Transverse colon (tissue), 4 donors: ENCODE measurements around the gene CDC16.

ENCODE experiments used
- EP300 ChIP-seq: sonication (generic); formaldehyde crosslinking; IDR thresholded peaks from one replicate; pipeline ENCODE4 v1.6.1; 2017; ENCODE audit warnings: antibody characterized with exemption, low read depth
- POLR2AphosphoS5 ChIP-seq, 3 donors: sonication (generic); formaldehyde crosslinking; IDR thresholded peaks; one replicate each; pipeline ENCODE4 v1.6.1; 2016; ENCODE audit warnings: antibody characterized with exemption in 3 of 3
- TF ChIP-seq, protein P1 (sequence below), 5 experiments: fragments of 200-600 bp in 3 of 5; fragments of 450-650 bp in 2 of 5; sonication (generic) in 3 of 5; IDR thresholded peaks; 1 replicate in 2 of 5; 2 replicates in 3 of 5; pipeline ENCODE4 v1.5.1; 2016 to 2017; ENCODE audit warnings: antibody characterized with exemption in 5 of 5, inconsistent platforms in 3 of 5, mild to moderate bottlenecking in 2 of 5, moderate library complexity in 1 of 5

- TF ChIP-seq EP300 (no peak), POLR2AphosphoS5 (IDR thresholded peaks at IDR 0.05) (no peak)
- TF ChIP-seq, protein P1, sequence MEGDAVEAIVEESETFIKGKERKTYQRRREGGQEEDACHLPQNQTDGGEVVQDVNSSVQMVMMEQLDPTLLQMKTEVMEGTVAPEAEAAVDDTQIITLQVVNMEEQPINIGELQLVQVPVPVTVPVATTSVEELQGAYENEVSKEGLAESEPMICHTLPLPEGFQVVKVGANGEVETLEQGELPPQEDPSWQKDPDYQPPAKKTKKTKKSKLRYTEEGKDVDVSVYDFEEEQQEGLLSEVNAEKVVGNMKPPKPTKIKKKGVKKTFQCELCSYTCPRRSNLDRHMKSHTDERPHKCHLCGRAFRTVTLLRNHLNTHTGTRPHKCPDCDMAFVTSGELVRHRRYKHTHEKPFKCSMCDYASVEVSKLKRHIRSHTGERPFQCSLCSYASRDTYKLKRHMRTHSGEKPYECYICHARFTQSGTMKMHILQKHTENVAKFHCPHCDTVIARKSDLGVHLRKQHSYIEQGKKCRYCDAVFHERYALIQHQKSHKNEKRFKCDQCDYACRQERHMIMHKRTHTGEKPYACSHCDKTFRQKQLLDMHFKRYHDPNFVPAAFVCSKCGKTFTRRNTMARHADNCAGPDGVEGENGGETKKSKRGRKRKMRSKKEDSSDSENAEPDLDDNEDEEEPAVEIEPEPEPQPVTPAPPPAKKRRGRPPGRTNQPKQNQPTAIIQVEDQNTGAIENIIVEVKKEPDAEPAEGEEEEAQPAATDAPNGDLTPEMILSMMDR (IDR thresholded peaks at IDR 0.05) = no peak
Observed at GRCh38 chr13:114198556-114198955, 36.1 kb upstream of the CDC16 start.
